Endothelial cell of umbilical vein (primary cell): ENCODE measurements around the gene CDC5L. TPM values are rescaled to one million over a fixed set of nuclear protein-coding genes. Genes with fewer than 3 reads are reported as not detected.

Source experiments
- BruUV-seq: library from RNA; stranded (reverse); fragments of 400-500 nt; replicated peaks from 2 replicates; lab custom pipeline; 2021; lab: Mats Ljungman, UMichigan
- CTCF ChIA-PET: fragments of 300-600, 350-600 bp; sonication (Branson Sonifier 250); formaldehyde crosslinking; loops from one replicate; lab custom pipeline; 2021; ENCODE audit warnings: antibody characterized with exemption, inconsistent platforms; lab: Charles Lee
- POLR2A ChIA-PET: fragments of 300-600, 350-600 bp; sonication (Branson Sonifier 250); formaldehyde crosslinking; loops from one replicate; lab custom pipeline; 2021; ENCODE audit warnings: antibody characterized with exemption, inconsistent platforms; lab: Charles Lee
- DNase-seq: peaks from one replicate; pipeline ENCODE4 v3.0.0-alpha.2; 2011; ENCODE audit warnings: low read depth, low spot score
- FAIRE-seq: peaks from 2 replicates; lab custom pipeline; 2011; peaks lifted over from hg19 to GRCh38; lab: Jason Lieb, UNC
- H2AFZ ChIP-seq: 2 replicates; pipeline ENCODE4 v1.6.0; 2012; ENCODE audit warnings: low read depth, low read length, control low read depth, inconsistent platforms
- H3K27ac ChIP-seq: 2 replicates; pipeline ENCODE4 v1.5.1; 2011; ENCODE audit warnings: low read depth, mild to moderate bottlenecking, control low read depth, low read length, moderate library complexity; ENCODE audit not compliant: insufficient read depth
- H3K27me3 ChIP-seq, 2 experiments: 2 replicates each; pipeline versions ENCODE4 v1.6.0 to v1.6.1; 2011; ENCODE audit warnings: low read length in 2 of 2, mixed read lengths in 1 of 2; ENCODE audit not compliant: control insufficient read depth in 2 of 2, insufficient read depth in 2 of 2
- H3K36me3 ChIP-seq, 2 experiments: 2 replicates in 1 of 2; 3 replicates in 1 of 2; pipeline ENCODE4 v1.5.1; 2011; ENCODE audit warnings: low read length in 2 of 2, mild to moderate bottlenecking in 1 of 2, moderate library complexity in 1 of 2; ENCODE audit not compliant: control insufficient read depth in 2 of 2, insufficient read depth in 2 of 2; ENCODE audit errors: extremely low read depth in 1 of 2
- H3K4me1 ChIP-seq: 3 replicates; pipeline ENCODE4 v1.5.1; 2011; ENCODE audit warnings: mild to moderate bottlenecking, low read length; ENCODE audit not compliant: control insufficient read depth, insufficient read depth; ENCODE audit errors: extremely low read depth
- H3K4me2 ChIP-seq: 2 replicates; pipeline ENCODE4 v1.6.1; 2011; ENCODE audit warnings: low read length, control low read depth, mixed read lengths; ENCODE audit not compliant: insufficient read depth
- H3K4me3 ChIP-seq, 3 experiments: fragments of 200-600 bp in 1 of 3; sonication (generic), shearing (Covaris generic) in 1 of 3; replicated peaks in 1 of 3; 2 replicates each; pipeline ENCODE4 v1.5.1; 2011 to 2016; ENCODE audit warnings: control low read depth in 3 of 3, low read length in 3 of 3, mild to moderate bottlenecking in 2 of 3, inconsistent platforms in 1 of 3, low read depth in 1 of 3, moderate library complexity in 1 of 3; ENCODE audit not compliant: insufficient read depth in 1 of 3
- H3K79me2 ChIP-seq: 2 replicates; pipeline ENCODE4 v1.6.0; 2012; ENCODE audit warnings: low read length, inconsistent platforms; ENCODE audit not compliant: control insufficient read depth, insufficient read depth
- H3K9ac ChIP-seq: replicated peaks from 2 replicates; pipeline ENCODE3; 2011; ENCODE audit warnings: low read length, control low read depth; ENCODE audit not compliant: insufficient read depth; ENCODE audit errors: extremely low read depth
- H3K9me1 ChIP-seq: replicated peaks from 3 replicates; pipeline ENCODE4 v1.6.0; 2011; ENCODE audit warnings: mild to moderate bottlenecking, low read length; ENCODE audit not compliant: control insufficient read depth, insufficient read depth; ENCODE audit errors: extremely low read depth
- H3K9me3 ChIP-seq: replicated peaks from 2 replicates; pipeline ENCODE4 v1.5.1; 2012; ENCODE audit warnings: low read length, inconsistent platforms; ENCODE audit not compliant: control insufficient read depth, insufficient read depth
- H4K20me1 ChIP-seq: replicated peaks from 2 replicates; pipeline ENCODE3; 2011; ENCODE audit warnings: mild to moderate bottlenecking, low read length; ENCODE audit not compliant: control insufficient read depth, insufficient read depth; ENCODE audit errors: extremely low read depth
- EZH2 ChIP-seq: IDR thresholded peaks from 2 replicates; pipeline ENCODE4 v1.6.1; 2012; ENCODE audit warnings: borderline replicate concordance, low read depth, mild to moderate bottlenecking, moderate library complexity, low read length, inconsistent platforms; ENCODE audit not compliant: severe bottlenecking
- FOS ChIP-seq: IDR thresholded peaks from 2 replicates; pipeline ENCODE4 v1.6.1; 2011; ENCODE audit warnings: mild to moderate bottlenecking, low read length, moderate library complexity, borderline replicate concordance; ENCODE audit not compliant: insufficient read depth
- GATA2 ChIP-seq: IDR thresholded peaks from 2 replicates; pipeline ENCODE4 v1.7.0; 2011; ENCODE audit warnings: low read depth, mild to moderate bottlenecking, moderate library complexity, mixed read lengths, low read length; ENCODE audit not compliant: insufficient read length, insufficient read depth
- JUN ChIP-seq: IDR thresholded peaks from 2 replicates; pipeline ENCODE4 v1.6.1; 2011; ENCODE audit warnings: borderline replicate concordance, low read depth; ENCODE audit not compliant: insufficient read length, insufficient read depth
- MYC ChIP-seq: IDR thresholded peaks from one replicate; pipeline ENCODE4 v1.6.1; 2011; ENCODE audit warnings: mild to moderate bottlenecking, low read depth, low read length
- POLR2A ChIP-seq: IDR thresholded peaks from 2 replicates; pipeline ENCODE4 v1.6.1; 2012; ENCODE audit warnings: low read depth, mild to moderate bottlenecking, control low read depth, low read length
- POLR2AphosphoS5 ChIP-seq: IDR thresholded peaks from 2 replicates; pipeline ENCODE4 v1.6.1; 2012; ENCODE audit warnings: low read depth, mild to moderate bottlenecking, control low read depth, low read length, moderate library complexity; ENCODE audit not compliant: insufficient read depth
- dilution Hi-C: fragments of 300-500 bp; cut with MboI; formaldehyde crosslinking; loops from one replicate; pipeline ENCODE4 v1.15.0; 2019; ENCODE audit warnings: low sequenced_read_pairs; ENCODE audit not compliant: extremely low pct_ligation_motif_present
- intact Hi-C: fragments of 100-400 bp; cut with micrococcal nuclease; formaldehyde crosslinking; loops from one replicate; pipeline ENCODE4 v1.10.0; 2022
- polyA plus RNA-seq, 4 experiments: library from polyadenylated mRNA; depleted of rRNA in 3 of 4; stranded (reverse) in 3 of 4; unstranded in 1 of 4; fragments of >200 nt; gene quantifications; 2 replicates each; pipeline versions ENCODE4 v1.2.1 to v1.2.3, GENCODE V29; 2011 to 2012; ENCODE audit warnings: missing spikeins in 1 of 4
- total RNA-seq: library from RNA; stranded (reverse); gene quantifications from 2 replicates; pipeline ENCODE4 v1.2.3, GENCODE V29; 2021
- TF ChIP-seq, protein P1 (sequence below): IDR thresholded peaks from 2 replicates; pipeline ENCODE4 v1.6.1; 2011; ENCODE audit not compliant: insufficient read depth, insufficient read length
- TF ChIP-seq, protein P2 (sequence below), 2 donors: IDR thresholded peaks; 1 replicate in 1 of 2; 2 replicates in 1 of 2; pipeline ENCODE4 v1.5.1; 2011; ENCODE audit warnings: low read length in 2 of 2, mild to moderate bottlenecking in 2 of 2, moderate library complexity in 2 of 2, control low read depth in 1 of 2, inconsistent platforms in 1 of 2, low read depth in 1 of 2; ENCODE audit not compliant: insufficient read depth in 1 of 2; ENCODE audit errors: extremely low read depth in 1 of 2

CDC5L gene
- total and polyA plus RNA-seq, 2 donors (not counting 3 experiments of a cell fraction or from before 2014, with no cell fraction given): 6.9 to 24.6 TPM

DNA sequence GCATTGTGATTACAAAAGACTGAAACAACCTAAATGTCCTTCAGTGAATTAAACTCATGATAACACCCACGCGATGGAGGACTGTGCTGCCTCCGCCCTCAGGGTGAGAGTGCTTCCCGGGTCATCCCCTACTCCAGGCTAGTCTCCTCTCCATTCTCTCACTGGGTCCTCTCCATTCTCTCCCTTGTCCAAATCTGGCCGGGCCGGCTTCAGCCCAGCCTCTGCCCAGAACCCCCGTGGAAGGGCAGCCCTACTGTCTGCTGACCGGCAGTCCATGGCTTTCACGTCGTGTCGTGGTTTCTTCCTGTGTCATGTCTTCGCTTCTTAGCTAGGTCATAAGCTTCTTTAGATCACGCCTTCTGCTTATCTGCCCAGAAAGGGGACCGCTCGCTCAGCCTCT lies 74.8 kb downstream of the CDC5L start:
- no peak overlapping the region for H2AFZ ChIP-seq
- ChIA-PET POLR2A (no interaction called here), CTCF (interaction anchor here (1.0 to 1.2 kb wide), 3 partner anchors 13 to 28 kb away, joined by 3 to 8 read pairs (median 3); no protein-coding TSS in a partner anchor)
- no peaks in the 10 kb centered on the region for H3K79me2 ChIP-seq
- H3K36me3 ChIP-seq: no peaks in the 10 kb centered on the region
- dilution Hi-C loops: no loop called here
- H3K9ac ChIP-seq: no peak overlapping the region
- intact Hi-C loops: no loop called here
- FAIRE-seq: no peak
- H3K4me2 ChIP-seq: no peak overlapping the region
- H3K4me1 ChIP-seq: peaks cover 3% of the 10 kb centered on the region
- H3K9me1 ChIP-seq: no peaks in the 10 kb centered on the region
- H4K20me1 ChIP-seq: no peaks in the 10 kb centered on the region
- BruUV-seq: no TSS peak
- no peak overlapping the region for H3K27ac ChIP-seq
- no peak for DNase-seq
- H3K27me3 ChIP-seq: peaks cover 0 to 3% of the 10 kb centered on the region in 2 experiments
- no peak for TF ChIP-seq EZH2
- no peak for TF ChIP-seq FOS
- no peak for TF ChIP-seq JUN
- TF ChIP-seq POLR2AphosphoS5: no peak
- no peak for TF ChIP-seq GATA2
- H3K9me3 ChIP-seq: no peaks in the 10 kb centered on the region
- H3K4me3 ChIP-seq: no peak overlapping the region

DNA sequence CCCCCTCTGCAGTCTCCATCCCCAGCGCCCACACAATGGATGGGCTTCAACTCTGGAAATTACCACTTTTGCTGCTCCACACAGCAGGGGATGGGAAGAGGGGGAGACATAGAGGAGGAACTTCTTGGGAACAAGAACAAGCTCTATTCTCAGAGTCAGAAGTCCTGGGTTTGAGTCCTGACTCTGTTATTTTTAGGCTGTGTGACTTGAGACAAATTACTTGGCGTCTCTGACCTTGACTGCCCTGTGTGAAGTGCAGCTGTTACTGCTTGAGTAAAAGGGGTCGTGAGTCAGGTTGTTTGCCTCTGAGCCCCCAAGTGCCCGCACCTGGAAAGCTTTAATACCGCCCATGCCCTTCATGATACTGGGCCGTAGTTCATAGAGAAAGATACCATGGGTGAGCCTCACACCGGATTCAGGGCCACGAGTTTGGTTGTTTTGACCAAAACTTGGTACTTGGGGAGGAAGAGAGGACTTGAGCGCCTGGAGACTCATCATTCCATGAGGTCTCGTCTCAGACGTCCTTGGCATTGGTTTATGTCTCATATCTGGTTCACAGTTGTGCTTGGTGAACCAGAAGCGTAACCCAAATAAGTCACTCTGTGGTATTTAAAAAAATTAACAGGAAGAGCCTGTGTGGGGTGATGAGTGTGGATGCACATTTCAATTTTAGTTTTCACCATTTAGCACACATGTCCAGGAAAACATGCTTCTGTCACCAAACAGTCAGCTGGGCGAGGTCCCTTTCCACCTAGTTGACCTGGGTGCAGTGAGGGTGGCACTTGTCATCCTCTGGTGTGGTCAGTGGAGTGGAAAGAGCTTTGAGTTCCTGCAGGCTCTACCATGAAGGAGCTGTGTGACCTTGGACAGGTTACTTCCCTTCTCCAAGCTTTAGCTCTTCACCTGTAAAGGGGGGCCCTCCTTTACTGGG lies 75.6 kb downstream of the CDC5L start:
- Histone ChIP-seq H3K4me1 (no peaks in the 10 kb centered on the region), H3K9ac (no peak overlapping the region), H3K27me3 (peaks cover 0 to 3% of the 10 kb centered on the region in 2 experiments), H2AFZ (no peak overlapping the region), H3K27ac (no peak overlapping the region), H3K9me1 (no peaks in the 10 kb centered on the region), H3K4me3 (no peak overlapping the region), H3K9me3 (no peaks in the 10 kb centered on the region), H3K4me2 (no peak overlapping the region), H3K36me3 (no peaks in the 10 kb centered on the region), H4K20me1 (no peaks in the 10 kb centered on the region), H3K79me2 (no peaks in the 10 kb centered on the region)
- TF ChIP-seq POLR2AphosphoS5 (no peak), GATA2 (no peak), EZH2 (no peak), POLR2A (no peak), JUN (no peak), FOS (no peak), MYC (no peak)
- TF ChIP-seq, protein P1, sequence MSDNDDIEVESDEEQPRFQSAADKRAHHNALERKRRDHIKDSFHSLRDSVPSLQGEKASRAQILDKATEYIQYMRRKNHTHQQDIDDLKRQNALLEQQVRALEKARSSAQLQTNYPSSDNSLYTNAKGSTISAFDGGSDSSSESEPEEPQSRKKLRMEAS: no peak
- TF ChIP-seq, protein P2, sequence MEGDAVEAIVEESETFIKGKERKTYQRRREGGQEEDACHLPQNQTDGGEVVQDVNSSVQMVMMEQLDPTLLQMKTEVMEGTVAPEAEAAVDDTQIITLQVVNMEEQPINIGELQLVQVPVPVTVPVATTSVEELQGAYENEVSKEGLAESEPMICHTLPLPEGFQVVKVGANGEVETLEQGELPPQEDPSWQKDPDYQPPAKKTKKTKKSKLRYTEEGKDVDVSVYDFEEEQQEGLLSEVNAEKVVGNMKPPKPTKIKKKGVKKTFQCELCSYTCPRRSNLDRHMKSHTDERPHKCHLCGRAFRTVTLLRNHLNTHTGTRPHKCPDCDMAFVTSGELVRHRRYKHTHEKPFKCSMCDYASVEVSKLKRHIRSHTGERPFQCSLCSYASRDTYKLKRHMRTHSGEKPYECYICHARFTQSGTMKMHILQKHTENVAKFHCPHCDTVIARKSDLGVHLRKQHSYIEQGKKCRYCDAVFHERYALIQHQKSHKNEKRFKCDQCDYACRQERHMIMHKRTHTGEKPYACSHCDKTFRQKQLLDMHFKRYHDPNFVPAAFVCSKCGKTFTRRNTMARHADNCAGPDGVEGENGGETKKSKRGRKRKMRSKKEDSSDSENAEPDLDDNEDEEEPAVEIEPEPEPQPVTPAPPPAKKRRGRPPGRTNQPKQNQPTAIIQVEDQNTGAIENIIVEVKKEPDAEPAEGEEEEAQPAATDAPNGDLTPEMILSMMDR (IDR thresholded peaks at IDR 0.05; ENCODE audit: extremely low read depth in 1 of 2, insufficient read depth in 1 of 2, low read depth in 1 of 2, low read length in 2 of 2): no peak
- DNase-seq (no peak), FAIRE-seq (no peak)
- CTCF ChIA-PET: no interaction called here
- dilution Hi-C loops (no loop called here), intact Hi-C loops (no loop called here)
- no TSS peak for BruUV-seq
- POLR2A ChIA-PET: no interaction called here
